ENCODE data around the gene CA6.
"Not testable (repeated sequence)": the region's sequence is repeated elsewhere in the genome, so short reads cannot be mapped to it uniquely, and the experiment has no call there.

GRCh38 chr1:9001534-9002214 is 56.0 kb downstream of the CA6 start:
- not testable (repeated sequence) for TF ChIP-seq CTCF, POLR2A (IDR thresholded peaks at IDR 0.05)
